ENCODE results near the gene NMT1.
"Not testable (repeated sequence)": the region's sequence is repeated elsewhere in the genome, so short reads cannot be mapped to it uniquely, and the experiment has no call there.

Gene NMT1

GRCh38 chr17:45038728-45039634 is 22.1 kb upstream of the NMT1 start:
- no peak for DNase-seq

GRCh38 chr17:45040459-45040858 is 20.7 kb upstream of the NMT1 start:
- no peak for DNase-seq

- no peak for DNase-seq
Observed at GRCh38 chr17:45042346-45043120, 18.6 kb upstream of the NMT1 start.

GRCh38 chr17:45043813-45044540 is 17.1 kb upstream of the NMT1 start:
- DNase-seq = no peak

- DNase-seq = no peak
Observed at GRCh38 chr17:45046537-45047125, 14.5 kb upstream of the NMT1 start.

- DNase-seq = no peak
Observed at GRCh38 chr17:45048795-45049563, 12.1 kb upstream of the NMT1 start.

GRCh38 chr17:45050481-45051059 is 10.5 kb upstream of the NMT1 start:
- DNase-seq = peak; percentile 57

- DNase-seq = peak; percentile 97
Observed at GRCh38 chr17:45051060-45051719, 9.9 kb upstream of the NMT1 start, which contains the start of gene DCAKD. TSS of gene DCAKD (minus strand) at chr17:45051632. CDS start at chr17:45034885, 16,747 bp downstream.

- not testable (repeated sequence) for DNase-seq
Observed at GRCh38 chr17:45051720-45052051, 9.4 kb upstream of the NMT1 start.

- peak; percentile 84 for DNase-seq
Observed at GRCh38 chr17:45052052-45052772, 8.9 kb upstream of the NMT1 start.

- DNase-seq = no peak
Observed at GRCh38 chr17:45060382-45060796, 728 bp upstream of the NMT1 start.

GRCh38 chr17:45061606-45062205 is 589 bp downstream of the NMT1 start:
- DNase-seq = no peak

- peak; percentile 44 for DNase-seq
Observed at GRCh38 chr17:45063198-45063597, 2.1 kb downstream of the NMT1 start.

GRCh38 chr17:45067637-45068036 is 6.5 kb downstream of the NMT1 start:
- DNase-seq = no peak

- no peak for DNase-seq
Observed at GRCh38 chr17:45070001-45070400, 8.9 kb downstream of the NMT1 start.

GRCh38 chr17:45070809-45071208 is 9.7 kb downstream of the NMT1 start:
- no peak for DNase-seq

- no peak for DNase-seq
Observed at GRCh38 chr17:45073414-45074070, 12.4 kb downstream of the NMT1 start.

- DNase-seq = peak; percentile 34
Observed at GRCh38 chr17:45077643-45078042, 16.5 kb downstream of the NMT1 start.

GRCh38 chr17:45081047-45081703 is 20.1 kb downstream of the NMT1 start:
- DNase-seq = no peak
